Measurements from ENCODE around the gene MUC5AC. TPM values are rescaled to one million over a fixed set of nuclear protein-coding genes. Genes with fewer than 3 reads are reported as not detected.

The MUC5AC gene
- total RNA-seq, 1 donor from 2014 or later: not detected

GRCh38 chr11:1165256-1166041 is 7.7 kb downstream of the MUC5AC start:
- no peak overlapping the region for H3K4me3 ChIP-seq (ENCODE audit: low read depth, low read length)
- no peak for TF ChIP-seq CTCF (conservative IDR thresholded peaks at IDR 0.05; ENCODE audit: low read depth, low read length)

GRCh38 chr11:1167256-1167655 is 9.5 kb downstream of the MUC5AC start:
- TF ChIP-seq CTCF (conservative IDR thresholded peaks at IDR 0.05; ENCODE audit: low read depth, low read length): no peak
- H3K4me3 ChIP-seq (ENCODE audit: low read depth, low read length): no peak overlapping the region
- DNase-seq (ENCODE audit: low read depth): no peak

More at GRCh38 chr11:1165256-1166041, 7.7 kb downstream of the MUC5AC start:
- no peak for DNase-seq (ENCODE audit: low read depth)

GRCh38 chr11:1167751-1168231 is 10.0 kb downstream of the MUC5AC start:
- no peak for TF ChIP-seq CTCF (conservative IDR thresholded peaks at IDR 0.05; ENCODE audit: low read depth, low read length)
- no peak for DNase-seq (ENCODE audit: low read depth)
- no peak overlapping the region for H3K4me3 ChIP-seq (ENCODE audit: low read depth, low read length)

GRCh38 chr11:1168256-1168655 is 10.5 kb downstream of the MUC5AC start:
- DNase-seq (ENCODE audit: low read depth): no peak
- no peak for TF ChIP-seq CTCF (conservative IDR thresholded peaks at IDR 0.05; ENCODE audit: low read depth, low read length)

GRCh38 chr11:1168721-1169161 is 11.0 kb downstream of the MUC5AC start:
- no peak for TF ChIP-seq CTCF (conservative IDR thresholded peaks at IDR 0.05; ENCODE audit: low read depth, low read length)
- no peak overlapping the region for H3K4me3 ChIP-seq (ENCODE audit: low read depth, low read length)
- DNase-seq (ENCODE audit: low read depth): no peak

More at GRCh38 chr11:1168256-1168655, 10.5 kb downstream of the MUC5AC start:
- no peak overlapping the region for H3K4me3 ChIP-seq (ENCODE audit: low read depth, low read length)

- no peak for TF ChIP-seq CTCF (conservative IDR thresholded peaks at IDR 0.05; ENCODE audit: low read depth, low read length)
- H3K4me3 ChIP-seq (ENCODE audit: low read depth, low read length): no peak overlapping the region
- no peak for DNase-seq (ENCODE audit: low read depth)
Observed at GRCh38 chr11:1171223-1171984, 13.7 kb downstream of the MUC5AC start.
